Endothelial cell of umbilical vein (primary cell): ENCODE measurements around the gene HAP1.

Experiments
- POLR2A ChIP-seq: IDR thresholded peaks from 2 replicates; pipeline ENCODE4 v1.6.1; 2012; ENCODE audit warnings: low read depth, mild to moderate bottlenecking, control low read depth, low read length
- TF ChIP-seq, protein P1 (sequence below), 2 donors: IDR thresholded peaks; 1 replicate in 1 of 2; 2 replicates in 1 of 2; pipeline ENCODE4 v1.5.1; 2011; ENCODE audit warnings: low read length in 2 of 2, mild to moderate bottlenecking in 2 of 2, moderate library complexity in 2 of 2, control low read depth in 1 of 2, inconsistent platforms in 1 of 2, low read depth in 1 of 2; ENCODE audit not compliant: insufficient read depth in 1 of 2; ENCODE audit errors: extremely low read depth in 1 of 2

DNA sequence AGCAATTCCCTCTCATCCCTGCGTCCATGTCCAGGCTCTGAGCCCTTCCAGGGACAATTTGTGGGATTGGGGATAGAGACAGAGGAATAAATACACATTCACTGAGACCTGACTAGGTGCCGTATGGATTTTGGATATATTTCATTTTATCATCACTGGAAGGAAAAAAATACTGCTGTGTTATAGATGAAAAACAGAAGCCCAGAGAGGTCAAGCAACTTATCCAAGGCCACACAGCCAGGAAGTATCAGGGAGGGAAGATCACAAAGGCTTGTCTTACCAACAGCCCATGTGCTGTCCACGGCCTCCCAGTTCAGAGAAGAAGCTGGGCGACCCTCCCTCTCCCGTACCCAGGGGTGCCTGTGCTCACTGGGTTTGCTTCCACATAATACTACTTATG lies 6.1 kb upstream of the HAP1 start:
- TF ChIP-seq, protein P1, sequence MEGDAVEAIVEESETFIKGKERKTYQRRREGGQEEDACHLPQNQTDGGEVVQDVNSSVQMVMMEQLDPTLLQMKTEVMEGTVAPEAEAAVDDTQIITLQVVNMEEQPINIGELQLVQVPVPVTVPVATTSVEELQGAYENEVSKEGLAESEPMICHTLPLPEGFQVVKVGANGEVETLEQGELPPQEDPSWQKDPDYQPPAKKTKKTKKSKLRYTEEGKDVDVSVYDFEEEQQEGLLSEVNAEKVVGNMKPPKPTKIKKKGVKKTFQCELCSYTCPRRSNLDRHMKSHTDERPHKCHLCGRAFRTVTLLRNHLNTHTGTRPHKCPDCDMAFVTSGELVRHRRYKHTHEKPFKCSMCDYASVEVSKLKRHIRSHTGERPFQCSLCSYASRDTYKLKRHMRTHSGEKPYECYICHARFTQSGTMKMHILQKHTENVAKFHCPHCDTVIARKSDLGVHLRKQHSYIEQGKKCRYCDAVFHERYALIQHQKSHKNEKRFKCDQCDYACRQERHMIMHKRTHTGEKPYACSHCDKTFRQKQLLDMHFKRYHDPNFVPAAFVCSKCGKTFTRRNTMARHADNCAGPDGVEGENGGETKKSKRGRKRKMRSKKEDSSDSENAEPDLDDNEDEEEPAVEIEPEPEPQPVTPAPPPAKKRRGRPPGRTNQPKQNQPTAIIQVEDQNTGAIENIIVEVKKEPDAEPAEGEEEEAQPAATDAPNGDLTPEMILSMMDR (IDR thresholded peaks at IDR 0.05; ENCODE audit: extremely low read depth in 1 of 2, insufficient read depth in 1 of 2, low read depth in 1 of 2, low read length in 2 of 2): no peak
- no peak for TF ChIP-seq POLR2A
